ENCODE measurements around the gene FHIT.
"Not testable (repeated sequence)": the region's sequence is repeated elsewhere in the genome, so short reads cannot be mapped to it uniquely, and the experiment has no call there.

The FHIT gene

DNA sequence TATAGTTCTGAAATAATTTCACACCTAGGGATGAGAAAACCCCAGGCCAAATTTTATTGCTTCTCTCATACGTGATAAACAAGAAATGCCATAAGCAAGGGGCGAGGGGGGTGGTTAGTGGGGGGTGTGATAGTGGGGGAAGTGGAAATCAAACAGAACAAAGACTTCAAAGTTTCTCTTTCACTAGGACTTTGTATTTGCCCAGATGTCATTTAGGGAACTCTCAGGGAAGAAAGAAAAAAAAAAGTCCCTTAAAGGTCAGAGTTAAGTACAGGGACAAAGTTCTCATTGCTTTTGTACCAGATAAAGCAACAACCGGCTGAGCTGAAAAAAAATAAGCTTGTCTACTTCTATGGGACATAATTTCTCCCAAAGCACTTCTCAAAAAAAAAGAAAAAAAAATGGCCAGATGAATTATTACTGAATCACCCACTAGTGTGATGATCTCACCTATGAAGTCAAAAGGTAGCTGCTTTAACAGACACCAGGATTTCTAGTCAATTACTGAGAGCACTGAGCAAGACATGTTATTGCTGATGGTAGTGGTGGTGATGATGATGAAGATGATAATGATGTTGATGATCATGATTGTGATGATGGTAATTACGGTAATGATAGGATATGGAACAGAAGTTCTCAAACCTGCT is 56.2 kb downstream of the FHIT start:
- Histone ChIP-seq H3K4me3 (ENCODE audit: low read length) (no peak overlapping the region), H3K9ac (ENCODE audit: low read length) (no peak overlapping the region), H3K9me3 (ENCODE audit: control insufficient read depth, low read length) (no peaks in the 10 kb centered on the region), H3K36me3 (ENCODE audit: control insufficient read depth, insufficient read depth, low read length, severe bottlenecking) (no peaks in the 10 kb centered on the region), H3K4me1 (ENCODE audit: control insufficient read depth, insufficient read depth, low read length) (no peaks in the 10 kb centered on the region), H3K27me3 (replicated peaks; ENCODE audit: control insufficient read depth, insufficient read depth, low read length) (no peaks in the 10 kb centered on the region)
- no peak for DNase-seq (ENCODE audit: low read depth)

DNA sequence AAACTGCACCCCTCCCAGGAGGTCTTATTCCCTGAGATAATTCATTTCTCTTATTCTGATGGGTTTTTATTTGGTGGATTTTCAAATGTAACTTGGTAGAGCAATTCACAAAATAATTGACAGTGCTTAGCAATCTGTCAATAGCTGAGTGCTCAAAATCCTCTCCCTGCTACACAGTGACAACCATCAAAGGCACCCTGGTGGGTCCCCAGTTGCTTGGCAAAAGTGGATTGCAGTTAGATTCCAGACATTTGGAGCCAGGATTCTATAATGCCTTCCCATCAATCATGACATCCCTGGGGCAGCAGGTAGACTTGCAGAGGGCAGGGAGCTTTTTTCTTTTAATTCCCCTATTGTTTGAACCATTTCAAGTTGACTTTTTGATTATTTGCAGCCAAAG is 59.0 kb downstream of the FHIT start:
- no peak for DNase-seq (ENCODE audit: low read depth)

GRCh38 chr3:61190205-61190604 is 61.0 kb downstream of the FHIT start:
- not testable (repeated sequence) for H3K4me1 ChIP-seq (ENCODE audit: control insufficient read depth, insufficient read depth, low read length); H3K36me3 ChIP-seq (ENCODE audit: control insufficient read depth, insufficient read depth, low read length, severe bottlenecking); H3K27me3 ChIP-seq (replicated peaks; ENCODE audit: control insufficient read depth, insufficient read depth, low read length); H3K4me3 ChIP-seq (ENCODE audit: low read length); DNase-seq (ENCODE audit: low read depth); H3K9ac ChIP-seq (ENCODE audit: low read length); H3K9me3 ChIP-seq (ENCODE audit: control insufficient read depth, low read length)

More for the DNA sequence above, 59.0 kb downstream of the FHIT start:
- H3K4me1 ChIP-seq (ENCODE audit: control insufficient read depth, insufficient read depth, low read length): no peaks in the 10 kb centered on the region
- no peak overlapping the region for H3K9ac ChIP-seq (ENCODE audit: low read length)
- H3K27me3 ChIP-seq (replicated peaks; ENCODE audit: control insufficient read depth, insufficient read depth, low read length): no peaks in the 10 kb centered on the region
- H3K9me3 ChIP-seq (ENCODE audit: control insufficient read depth, low read length): no peaks in the 10 kb centered on the region
- no peaks in the 10 kb centered on the region for H3K36me3 ChIP-seq (ENCODE audit: control insufficient read depth, insufficient read depth, low read length, severe bottlenecking)
- no peak overlapping the region for H3K4me3 ChIP-seq (ENCODE audit: low read length)

DNA sequence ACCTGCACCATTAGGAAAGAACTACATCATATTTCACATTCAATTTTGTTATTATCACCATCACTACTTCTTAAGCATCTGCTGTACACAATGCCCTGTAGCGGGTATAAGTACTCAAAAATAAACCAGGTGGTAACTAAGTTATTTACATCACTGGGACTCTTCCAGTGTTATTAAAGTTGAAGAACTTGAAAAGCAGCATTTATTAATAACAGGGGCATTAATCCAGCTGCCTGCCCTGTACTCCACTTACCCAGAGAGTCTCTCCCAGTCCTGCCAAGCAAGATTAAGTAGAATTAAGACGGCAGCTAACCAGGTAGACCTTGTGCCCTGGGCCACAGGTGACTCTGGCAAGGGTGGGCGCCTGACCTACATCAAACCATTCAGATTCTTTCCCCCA is 65.2 kb downstream of the FHIT start:
- Histone ChIP-seq H3K36me3 (ENCODE audit: control insufficient read depth, insufficient read depth, low read length, severe bottlenecking) (no peaks in the 10 kb centered on the region), H3K27me3 (replicated peaks; ENCODE audit: control insufficient read depth, insufficient read depth, low read length) (no peaks in the 10 kb centered on the region), H3K4me1 (ENCODE audit: control insufficient read depth, insufficient read depth, low read length) (no peaks in the 10 kb centered on the region), H3K4me3 (ENCODE audit: low read length) (no peak overlapping the region), H3K9me3 (ENCODE audit: control insufficient read depth, low read length) (no peaks in the 10 kb centered on the region), H3K9ac (ENCODE audit: low read length) (no peak overlapping the region)
- no peak for DNase-seq (ENCODE audit: low read depth)

GRCh38 chr3:61184956-61185355 is 66.3 kb downstream of the FHIT start:
- H3K4me3 ChIP-seq (ENCODE audit: low read length): no peak overlapping the region
- no peaks in the 10 kb centered on the region for H3K36me3 ChIP-seq (ENCODE audit: control insufficient read depth, insufficient read depth, low read length, severe bottlenecking)
- DNase-seq (ENCODE audit: low read depth): no peak
- no peaks in the 10 kb centered on the region for H3K4me1 ChIP-seq (ENCODE audit: control insufficient read depth, insufficient read depth, low read length)
- no peak overlapping the region for H3K9ac ChIP-seq (ENCODE audit: low read length)
- no peaks in the 10 kb centered on the region for H3K27me3 ChIP-seq (replicated peaks; ENCODE audit: control insufficient read depth, insufficient read depth, low read length)
- no peaks in the 10 kb centered on the region for H3K9me3 ChIP-seq (ENCODE audit: control insufficient read depth, low read length)

- Histone ChIP-seq H3K27me3 (replicated peaks; ENCODE audit: control insufficient read depth, insufficient read depth, low read length) (no peaks in the 10 kb centered on the region), H3K9ac (ENCODE audit: low read length) (no peak overlapping the region), H3K4me3 (ENCODE audit: low read length) (no peak overlapping the region), H3K9me3 (ENCODE audit: control insufficient read depth, low read length) (no peaks in the 10 kb centered on the region), H3K4me1 (ENCODE audit: control insufficient read depth, insufficient read depth, low read length) (no peaks in the 10 kb centered on the region), H3K36me3 (ENCODE audit: control insufficient read depth, insufficient read depth, low read length, severe bottlenecking) (no peaks in the 10 kb centered on the region)
- no peak for DNase-seq (ENCODE audit: low read depth)
Measured at GRCh38 chr3:61182662-61183061, 68.6 kb downstream of the FHIT start.

GRCh38 chr3:61181874-61182273 is 69.4 kb downstream of the FHIT start:
- H3K4me3 ChIP-seq (ENCODE audit: low read length): no peak overlapping the region
- H3K4me1 ChIP-seq (ENCODE audit: control insufficient read depth, insufficient read depth, low read length): no peaks in the 10 kb centered on the region
- no peak overlapping the region for H3K9ac ChIP-seq (ENCODE audit: low read length)
- H3K36me3 ChIP-seq (ENCODE audit: control insufficient read depth, insufficient read depth, low read length, severe bottlenecking): no peaks in the 10 kb centered on the region
- no peaks in the 10 kb centered on the region for H3K9me3 ChIP-seq (ENCODE audit: control insufficient read depth, low read length)
- no peaks in the 10 kb centered on the region for H3K27me3 ChIP-seq (replicated peaks; ENCODE audit: control insufficient read depth, insufficient read depth, low read length)
- DNase-seq (ENCODE audit: low read depth): peak; percentile 1

GRCh38 chr3:61180206-61180605 is 71.0 kb downstream of the FHIT start:
- no peaks in the 10 kb centered on the region for H3K27me3 ChIP-seq (replicated peaks; ENCODE audit: control insufficient read depth, insufficient read depth, low read length)
- H3K4me1 ChIP-seq (ENCODE audit: control insufficient read depth, insufficient read depth, low read length): no peaks in the 10 kb centered on the region
- no peak overlapping the region for H3K4me3 ChIP-seq (ENCODE audit: low read length)
- no peaks in the 10 kb centered on the region for H3K9me3 ChIP-seq (ENCODE audit: control insufficient read depth, low read length)
- no peak for DNase-seq (ENCODE audit: low read depth)
- H3K36me3 ChIP-seq (ENCODE audit: control insufficient read depth, insufficient read depth, low read length, severe bottlenecking): no peaks in the 10 kb centered on the region
- no peak overlapping the region for H3K9ac ChIP-seq (ENCODE audit: low read length)

- H3K4me1 ChIP-seq (ENCODE audit: control insufficient read depth, insufficient read depth, low read length): no peaks in the 10 kb centered on the region
- H3K9me3 ChIP-seq (ENCODE audit: control insufficient read depth, low read length): no peaks in the 10 kb centered on the region
- no peaks in the 10 kb centered on the region for H3K36me3 ChIP-seq (ENCODE audit: control insufficient read depth, insufficient read depth, low read length, severe bottlenecking)
- H3K4me3 ChIP-seq (ENCODE audit: low read length): no peak overlapping the region
- H3K27me3 ChIP-seq (replicated peaks; ENCODE audit: control insufficient read depth, insufficient read depth, low read length): no peaks in the 10 kb centered on the region
- DNase-seq (ENCODE audit: low read depth): no peak
- no peak overlapping the region for H3K9ac ChIP-seq (ENCODE audit: low read length)
Measured at GRCh38 chr3:61178167-61178566, 73.1 kb downstream of the FHIT start.

DNA sequence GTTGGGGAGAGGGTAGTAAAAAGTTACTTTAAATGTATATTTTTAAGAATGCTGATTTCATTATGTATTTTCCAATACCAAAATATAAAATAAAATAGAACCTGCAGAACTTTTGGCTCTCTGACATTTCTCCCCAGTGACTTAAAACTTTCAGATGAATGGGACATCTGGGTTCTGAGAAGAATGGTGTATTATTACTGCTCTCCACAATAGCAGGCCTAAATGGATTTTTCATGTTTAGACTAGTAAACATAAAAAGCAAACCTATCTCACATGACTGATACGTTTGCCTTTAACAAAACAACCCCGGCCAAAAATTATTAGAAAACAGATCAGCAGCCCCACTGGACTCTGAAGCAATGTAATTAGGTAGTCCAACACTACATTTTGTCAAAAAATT is 73.8 kb downstream of the FHIT start:
- no peak overlapping the region for H3K9ac ChIP-seq (ENCODE audit: low read length)
- no peaks in the 10 kb centered on the region for H3K27me3 ChIP-seq (replicated peaks; ENCODE audit: control insufficient read depth, insufficient read depth, low read length)
- no peaks in the 10 kb centered on the region for H3K36me3 ChIP-seq (ENCODE audit: control insufficient read depth, insufficient read depth, low read length, severe bottlenecking)
- H3K4me1 ChIP-seq (ENCODE audit: control insufficient read depth, insufficient read depth, low read length): no peaks in the 10 kb centered on the region
- H3K9me3 ChIP-seq (ENCODE audit: control insufficient read depth, low read length): no peaks in the 10 kb centered on the region
- no peak for DNase-seq (ENCODE audit: low read depth)
- H3K4me3 ChIP-seq (ENCODE audit: low read length): no peak overlapping the region

- no peak overlapping the region for H3K4me3 ChIP-seq (ENCODE audit: low read length)
- H3K9me3 ChIP-seq (ENCODE audit: control insufficient read depth, low read length): no peaks in the 10 kb centered on the region
- H3K9ac ChIP-seq (ENCODE audit: low read length): no peak overlapping the region
- no peak for DNase-seq (ENCODE audit: low read depth)
- no peaks in the 10 kb centered on the region for H3K36me3 ChIP-seq (ENCODE audit: control insufficient read depth, insufficient read depth, low read length, severe bottlenecking)
- no peaks in the 10 kb centered on the region for H3K27me3 ChIP-seq (replicated peaks; ENCODE audit: control insufficient read depth, insufficient read depth, low read length)
- no peaks in the 10 kb centered on the region for H3K4me1 ChIP-seq (ENCODE audit: control insufficient read depth, insufficient read depth, low read length)
Measured at GRCh38 chr3:61173676-61174075, 77.6 kb downstream of the FHIT start.

- Histone ChIP-seq H3K4me3 (ENCODE audit: low read length) (no peak overlapping the region), H3K27me3 (replicated peaks; ENCODE audit: control insufficient read depth, insufficient read depth, low read length) (no peaks in the 10 kb centered on the region), H3K36me3 (ENCODE audit: control insufficient read depth, insufficient read depth, low read length, severe bottlenecking) (no peaks in the 10 kb centered on the region), H3K9ac (ENCODE audit: low read length) (no peak overlapping the region), H3K4me1 (ENCODE audit: control insufficient read depth, insufficient read depth, low read length) (no peaks in the 10 kb centered on the region), H3K9me3 (ENCODE audit: control insufficient read depth, low read length) (no peaks in the 10 kb centered on the region)
- no peak for DNase-seq (ENCODE audit: low read depth)
Measured at GRCh38 chr3:61172684-61173083, 78.6 kb downstream of the FHIT start.
